ENCODE results near the gene KRTAP9-3. TPM values are rescaled to one million over a fixed set of nuclear protein-coding genes. Genes with fewer than 3 reads are reported as not detected.
"Not testable (repeated sequence)": the region's sequence is repeated elsewhere in the genome, so short reads cannot be mapped to it uniquely, and the experiment has no call there.

The KRTAP9-3 gene
- total and polyA plus RNA-seq, 10 of the 15 experiments (the other 5 are each of a cell fraction or from before 2014, with no cell fraction given), result not detected

DNA sequence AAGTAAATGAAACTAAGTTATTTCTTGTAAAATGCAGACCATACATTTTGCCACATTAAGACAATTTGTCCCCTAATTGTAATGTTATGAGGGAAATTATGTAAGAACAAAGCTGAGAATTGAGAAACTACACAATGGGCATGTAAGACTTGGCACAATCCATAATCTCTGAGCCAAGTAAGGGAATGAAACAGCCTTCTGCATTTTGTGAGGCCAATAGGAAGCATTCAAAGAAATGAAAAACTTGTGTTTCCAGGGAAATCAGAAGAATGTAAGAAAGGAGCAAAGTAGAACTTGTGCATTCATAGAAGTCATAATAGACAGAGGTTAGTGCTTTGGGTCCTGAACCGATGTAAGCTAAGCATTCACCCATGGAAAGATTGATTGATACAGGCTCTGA, 19.0 kb downstream of the KRTAP9-3 start (continued):
- TF ChIP-seq YY1 (IDR thresholded peaks at IDR 0.05; ENCODE audit: low read depth, low read length), result no peak
- TF ChIP-seq PRDM15 (CRISPR knock-in tag; IDR thresholded peaks at IDR 0.05), result no peak
- no peak for TF ChIP-seq NFIC (IDR thresholded peaks at IDR 0.05; ENCODE audit: low read depth, low read length)
- no peak for TF ChIP-seq CHD4 (IDR thresholded peaks at IDR 0.05)

DNA sequence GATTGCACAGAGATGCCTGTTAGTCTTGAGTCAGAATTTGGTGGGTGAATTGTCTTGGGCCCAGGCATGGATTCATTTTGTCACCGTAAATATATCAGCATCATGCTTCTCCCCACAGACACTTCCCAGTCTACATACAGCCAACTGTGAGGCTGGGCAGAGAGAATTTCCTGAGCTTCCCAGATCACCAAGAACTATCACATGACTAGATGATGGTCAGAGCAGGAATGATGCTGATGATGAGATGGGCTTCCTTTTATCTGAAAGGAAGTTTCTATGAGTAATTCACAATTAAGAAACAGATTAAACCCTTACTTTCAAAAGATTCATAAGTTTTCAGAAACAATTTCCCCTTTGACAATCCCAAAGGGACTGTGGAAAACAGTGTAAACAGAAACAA, 22.6 kb downstream of the KRTAP9-3 start:
- H3K4me3 ChIP-seq, result no peak overlapping the region
- H3K9ac ChIP-seq (ENCODE audit: control insufficient read depth, insufficient read depth, low read length), result no peak overlapping the region
- WGBS (ENCODE audit: insufficient coverage, insufficient replicate concordance, low lambda C conversion rate, missing lambda C conversion rate), result 0% methylated on average over 1 of the region's 1 CpG
- SMC1A ChIA-PET (ENCODE audit: uncharacterized antibody, unreplicated experiment), result no interaction called here
- TF ChIP-seq SKIL (IDR thresholded peaks at IDR 0.05; ENCODE audit: low read depth, poor library complexity, severe bottlenecking), result no peak
- no peak for TF ChIP-seq TCF7 (IDR thresholded peaks at IDR 0.05; ENCODE audit: borderline replicate concordance)
- no peak for TF ChIP-seq MEF2A (IDR thresholded peaks at IDR 0.05; ENCODE audit: insufficient read depth, low read depth, low read length)
- TF ChIP-seq SIN3A (IDR thresholded peaks at IDR 0.05; ENCODE audit: low read depth, low read length), result no peak
- no peaks in the 10 kb centered on the region for H4K20me1 ChIP-seq (ENCODE audit: control insufficient read depth, insufficient read depth)
- CTCF ChIA-PET, result no interaction called here
- in situ Hi-C loops (cut with MboI), result no loop called here
- H3K4me2 ChIP-seq (ENCODE audit: control insufficient read depth, insufficient read depth), result no peak overlapping the region
- RAD21 ChIA-PET (ENCODE audit: unreplicated experiment), result no interaction called here
- BruUV-seq (replicated peaks), result no TSS peak
- H2AFZ ChIP-seq (ENCODE audit: control insufficient read depth, low read depth, low read length), result no peak overlapping the region
- H3K9me3 ChIP-seq (replicated peaks; ENCODE audit: control insufficient read depth, insufficient read depth, low read length), result no peaks in the 10 kb centered on the region
- POLR2A ChIA-PET, result no interaction called here
- no peak overlapping the region for H3K27ac ChIP-seq (ENCODE audit: control insufficient read depth, insufficient read depth)
- ATAC-seq (no peak), FAIRE-seq (no peak), DNase-seq (ENCODE audit: low read depth, low spot score) (no peak)
- intact Hi-C loops (cut with micrococcal nuclease; ENCODE audit: unreplicated experiment), result no loop called here
- no peaks in the 10 kb centered on the region for H3K4me1 ChIP-seq (ENCODE audit: control insufficient read depth, insufficient read depth, low read length)
- H3K79me2 ChIP-seq (ENCODE audit: control insufficient read depth, insufficient read depth, low read length), result no peaks in the 10 kb centered on the region
- H3K27me3 ChIP-seq (replicated peaks in 1 of 2; ENCODE audit: control insufficient read depth in 2 of 2, insufficient read depth in 2 of 2, low read length in 1 of 2), result no peaks in the 10 kb centered on the region; a peak in 2 of 4 replicates
- H3K36me3 ChIP-seq (ENCODE audit: control insufficient read depth in 2 of 2, insufficient read depth in 2 of 2, low read length in 1 of 2), result no peaks in the 10 kb centered on the region

DNA sequence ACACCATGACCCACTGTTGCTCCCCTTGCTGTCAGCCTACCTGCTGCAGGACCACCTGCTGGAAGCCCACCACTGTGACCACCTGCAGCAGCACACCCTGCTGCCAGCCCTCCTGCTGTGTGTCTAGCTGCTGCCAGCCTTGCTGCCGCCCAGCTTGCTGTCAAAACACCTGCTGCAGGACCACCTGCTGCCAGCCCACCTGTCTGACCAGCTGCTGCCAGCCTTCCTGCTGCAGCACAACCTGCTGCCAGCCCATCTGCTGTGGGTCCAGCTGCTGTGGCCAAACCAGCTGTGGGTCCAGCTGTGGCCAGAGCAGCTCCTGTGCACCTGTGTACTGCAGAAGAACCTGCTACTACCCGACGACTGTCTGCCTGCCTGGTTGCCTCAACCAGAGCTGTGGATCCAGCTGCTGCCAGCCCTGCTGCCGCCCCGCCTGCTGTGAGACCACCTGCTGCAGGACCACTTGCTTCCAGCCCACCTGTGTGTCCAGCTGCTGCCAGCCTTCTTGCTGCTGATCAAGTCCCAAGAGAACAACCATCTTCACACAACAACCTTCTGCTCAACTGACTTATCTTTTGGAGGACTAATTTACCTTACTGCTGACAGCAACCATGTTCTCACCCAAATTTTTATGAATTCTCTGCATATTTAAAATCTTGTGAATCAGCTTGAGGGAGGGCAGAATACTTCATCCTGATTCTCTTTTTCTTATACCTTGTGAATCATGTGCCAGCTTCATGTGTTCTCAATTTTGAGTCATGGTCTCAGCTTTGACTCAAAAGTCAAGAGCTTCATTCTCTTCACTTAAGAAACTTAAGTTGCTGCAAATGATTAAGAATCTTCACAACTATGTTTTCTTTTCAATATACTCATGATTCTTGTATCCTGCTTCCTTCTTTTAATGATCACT, 23.4 kb downstream of the KRTAP9-3 start, which contains the start of gene KRTAP9-9:
KRTAP9-9 (plus strand) TSS at position 4 of the 910 bp plus-strand sequence.
- H3K4me2 ChIP-seq (ENCODE audit: control insufficient read depth, insufficient read depth); in situ Hi-C loops (cut with MboI); FAIRE-seq; intact Hi-C loops (cut with micrococcal nuclease; ENCODE audit: unreplicated experiment); H2AFZ ChIP-seq (ENCODE audit: control insufficient read depth, low read depth, low read length); H3K79me2 ChIP-seq (ENCODE audit: control insufficient read depth, insufficient read depth, low read length); ATAC-seq; SMC1A ChIA-PET (ENCODE audit: uncharacterized antibody, unreplicated experiment); H3K36me3 ChIP-seq (ENCODE audit: control insufficient read depth in 2 of 2, insufficient read depth in 2 of 2, low read length in 1 of 2); RAD21 ChIA-PET (ENCODE audit: unreplicated experiment); H3K27me3 ChIP-seq (replicated peaks in 1 of 2; ENCODE audit: control insufficient read depth in 2 of 2, insufficient read depth in 2 of 2, low read length in 1 of 2); DNase-seq (ENCODE audit: low read depth, low spot score); H3K27ac ChIP-seq (ENCODE audit: control insufficient read depth, insufficient read depth); POLR2A ChIA-PET; H3K4me1 ChIP-seq (ENCODE audit: control insufficient read depth, insufficient read depth, low read length); H3K9me3 ChIP-seq (replicated peaks; ENCODE audit: control insufficient read depth, insufficient read depth, low read length); BruUV-seq (replicated peaks); H3K9ac ChIP-seq (ENCODE audit: control insufficient read depth, insufficient read depth, low read length); CTCF ChIA-PET; H4K20me1 ChIP-seq (ENCODE audit: control insufficient read depth, insufficient read depth); H3K4me3 ChIP-seq: not testable (repeated sequence)
- WGBS (ENCODE audit: insufficient coverage, insufficient replicate concordance, low lambda C conversion rate, missing lambda C conversion rate), result 10% methylated on average over 5 of the region's 5 CpGs
